ENCODE measurements around the gene STT3B.

DNA sequence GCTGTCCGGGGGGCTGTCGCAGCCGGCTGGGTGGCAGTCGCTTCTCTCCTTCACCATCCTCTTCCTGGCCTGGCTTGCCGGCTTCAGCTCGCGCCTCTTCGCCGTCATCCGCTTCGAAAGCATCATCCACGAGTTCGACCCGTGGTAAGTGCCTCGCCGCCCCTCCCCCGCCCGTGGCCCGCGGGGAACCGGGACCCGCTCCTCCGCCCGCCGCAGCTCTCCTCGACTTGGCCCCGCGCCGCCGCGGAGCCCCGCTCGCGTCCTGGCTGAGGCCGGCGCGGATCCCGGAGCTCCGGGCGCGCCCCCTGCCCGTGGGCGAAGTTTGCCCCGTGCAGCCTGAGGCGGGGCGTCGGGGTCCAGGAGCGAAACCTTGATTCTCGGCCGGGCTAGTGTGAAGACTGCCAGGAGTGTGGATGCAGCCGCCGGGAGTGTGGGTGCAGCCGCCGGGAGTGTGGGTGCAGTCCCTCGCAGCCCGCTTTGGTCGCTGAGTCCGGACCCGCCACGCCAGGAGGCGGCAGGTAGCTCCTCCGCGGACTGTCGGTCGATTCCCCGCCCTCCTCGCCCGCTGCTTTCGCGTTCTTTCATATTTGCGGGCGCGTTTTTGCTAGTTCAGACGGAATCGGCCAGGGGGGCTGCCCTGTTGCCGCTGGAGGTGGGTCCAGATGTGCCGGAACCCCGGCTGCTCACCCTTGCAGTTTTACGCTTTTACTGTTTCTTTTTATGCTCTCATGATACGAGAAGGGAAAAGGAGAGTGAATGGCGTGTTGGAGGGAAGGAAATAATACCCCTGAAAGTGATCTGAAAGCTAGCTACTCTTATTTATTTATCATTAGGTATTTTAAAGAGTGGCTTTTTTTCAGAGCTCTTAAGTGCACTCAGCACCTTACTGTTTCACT is 692 bp downstream of the STT3B start:
- TF ChIP-seq POLR2AphosphoS5 (IDR thresholded peaks at IDR 0.05; ENCODE audit: low read depth, low read length) (no peak), POLR2A (IDR thresholded peaks at IDR 0.05; ENCODE audit: low read depth, low read length) (no peak), TAF1 (IDR thresholded peaks at IDR 0.05; ENCODE audit: borderline replicate concordance, low read depth, low read length) (0 out of 2 replicates have a peak, but pooled peaks have one; percentile 35)

All from GM12892 (cell line).